ENCODE data around the gene AP1G2.
"Not testable (repeated sequence)": the region's sequence is repeated elsewhere in the genome, so short reads cannot be mapped to it uniquely, and the experiment has no call there.

AP1G2 gene

DNA sequence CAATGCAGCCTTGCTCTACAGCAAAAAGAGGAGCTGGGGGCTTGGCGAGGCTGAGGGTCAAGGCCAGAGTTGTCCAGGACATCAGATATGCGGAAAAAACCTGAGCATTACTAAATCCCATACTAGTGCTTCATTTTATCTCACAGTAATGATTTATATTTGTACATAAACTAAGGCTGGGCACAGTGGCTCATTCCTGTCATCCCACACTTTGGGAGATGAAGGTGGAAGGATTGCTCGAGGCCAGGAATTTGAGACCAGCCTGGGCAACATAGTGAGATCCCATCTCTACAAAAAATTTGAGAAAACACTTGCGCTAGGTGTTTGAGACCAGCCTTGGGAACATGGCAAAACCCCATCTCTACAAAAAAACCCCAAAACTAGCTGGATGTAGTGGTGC, 22.6 kb upstream of the AP1G2 start:
- no peak for DNase-seq

GRCh38 chr14:23589606-23590005, 22.0 kb upstream of the AP1G2 start:
- no peak for DNase-seq

- DNase-seq, result peak; percentile 69
Observed at GRCh38 chr14:23588884-23589598, 21.4 kb upstream of the AP1G2 start.

- DNase-seq, result not testable (repeated sequence)
Observed at GRCh38 chr14:23584527-23585203, 17.1 kb upstream of the AP1G2 start.

- not testable (repeated sequence) for DNase-seq
Observed at GRCh38 chr14:23583761-23584526, 16.4 kb upstream of the AP1G2 start.

DNA sequence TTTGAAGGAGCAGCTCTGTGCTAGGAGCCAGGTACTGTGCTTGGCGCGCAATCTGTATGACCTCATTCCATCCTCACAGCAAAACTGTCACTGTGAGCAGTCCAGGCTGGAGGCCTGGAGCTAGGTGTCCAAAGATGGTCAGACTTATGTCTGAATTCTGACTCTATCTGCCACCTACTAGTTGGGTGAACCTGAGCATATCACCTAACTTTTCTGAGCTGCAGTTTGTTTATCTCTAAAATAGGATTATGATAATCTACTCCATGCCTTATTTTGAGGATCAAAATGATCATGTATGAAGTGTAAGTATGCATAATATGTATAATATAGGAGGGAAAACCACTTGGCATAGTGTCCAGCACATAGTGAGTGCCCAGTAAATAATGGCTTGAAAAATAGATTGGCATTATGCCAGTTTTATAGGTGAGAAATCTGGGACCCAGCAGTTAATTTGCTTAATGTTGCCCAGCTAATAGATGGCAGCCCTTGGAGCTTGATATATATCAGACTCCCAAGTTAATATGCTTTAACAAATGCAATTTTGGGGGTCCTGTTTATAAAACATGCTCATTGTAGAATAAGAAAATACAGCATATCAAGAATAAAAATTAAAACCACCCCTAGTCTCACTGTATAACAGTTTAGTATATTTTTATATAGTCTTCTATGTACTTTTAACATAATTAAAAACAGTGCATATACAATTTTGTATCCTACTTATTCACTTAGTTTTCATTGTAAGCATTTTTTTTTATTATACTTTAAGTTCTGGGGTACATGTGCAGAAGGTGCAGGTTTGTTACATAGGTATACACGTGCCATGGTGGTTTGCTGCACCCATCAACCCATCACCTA, 15.5 kb upstream of the AP1G2 start:
- DNase-seq, result no peak

- no peak for DNase-seq
Observed at GRCh38 chr14:23580948-23581281, 13.3 kb upstream of the AP1G2 start.

DNA sequence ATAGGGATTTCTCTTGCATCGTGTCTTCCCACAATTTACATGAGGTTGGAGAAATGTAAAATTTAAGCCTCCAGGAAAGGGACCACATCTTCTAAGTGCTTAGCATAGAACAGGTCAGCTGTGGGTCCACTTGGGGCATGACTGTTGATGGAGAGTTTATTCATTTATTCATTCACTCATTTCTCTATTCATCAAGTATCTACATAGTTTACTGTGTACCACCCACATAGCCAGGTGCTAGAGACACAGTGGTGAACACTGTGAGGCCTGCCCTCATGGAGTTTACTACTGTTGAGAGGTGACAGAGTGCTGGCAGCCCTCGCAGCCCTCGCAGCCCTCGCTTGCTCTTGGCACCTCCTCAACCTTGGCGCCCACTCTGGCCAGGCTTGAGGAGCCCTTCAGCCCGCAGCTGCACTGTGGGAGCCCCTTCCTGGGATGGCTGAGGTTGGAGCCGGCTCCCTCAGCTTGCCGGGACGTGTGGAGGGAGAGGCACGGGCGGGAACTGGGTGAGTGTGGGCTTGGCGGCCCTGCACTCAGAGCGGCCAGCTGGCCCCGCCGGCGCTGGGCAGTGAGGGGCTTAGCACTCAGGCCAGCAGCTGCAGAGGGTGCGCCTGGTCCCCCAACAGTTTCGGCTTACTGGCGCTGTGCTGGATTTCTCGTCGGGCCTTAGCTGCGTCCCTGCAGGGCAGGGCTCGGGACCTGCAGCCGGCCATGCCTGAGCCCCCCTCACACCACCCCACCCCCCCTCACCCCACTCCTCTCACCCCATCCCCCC, 12.7 kb upstream of the AP1G2 start:
- DNase-seq, result no peak

DNA sequence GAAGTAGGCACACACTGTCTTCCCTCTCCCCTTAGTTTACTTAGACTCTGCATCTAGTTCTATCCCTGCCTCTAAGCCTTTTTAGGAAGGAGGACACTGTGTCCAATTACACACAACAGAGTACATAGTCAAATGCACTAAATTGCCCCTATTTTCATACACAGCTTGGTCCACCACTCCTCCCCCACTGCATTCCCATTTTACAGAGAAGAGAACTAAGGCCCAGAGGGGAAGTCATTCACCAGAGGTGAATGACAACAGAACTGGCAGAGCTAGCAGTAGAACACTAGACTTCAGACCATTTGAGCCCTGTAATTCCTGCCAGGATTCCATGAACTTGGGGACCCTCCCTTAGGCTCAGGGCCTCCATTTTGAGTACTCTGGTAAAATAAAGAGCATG, 12.1 kb upstream of the AP1G2 start:
- DNase-seq, result no peak

DNA sequence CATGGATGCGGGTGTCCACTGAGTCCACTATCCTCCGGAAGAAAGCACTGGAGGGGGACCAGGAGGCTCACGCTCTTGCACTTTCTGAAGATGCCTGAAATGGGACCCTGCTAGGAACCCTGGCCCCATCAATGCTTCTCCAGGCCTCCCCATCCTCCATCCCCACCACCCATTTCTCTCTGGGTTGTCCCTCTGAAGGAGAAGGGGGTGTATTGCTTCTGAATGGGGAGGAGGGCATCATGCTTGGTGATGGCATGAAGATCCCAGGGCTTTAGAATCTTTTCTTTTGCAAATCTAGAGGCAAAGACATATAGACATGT, 11.7 kb upstream of the AP1G2 start:
- DNase-seq, result no peak

- DNase-seq, result no peak
Observed at GRCh38 chr14:23578560-23579310, 11.1 kb upstream of the AP1G2 start, which contains the start of gene JPH4. Gene JPH4 (minus strand): TSS chr14:23578790. CDS start chr14:23577453, 1,337 bp downstream.

DNA sequence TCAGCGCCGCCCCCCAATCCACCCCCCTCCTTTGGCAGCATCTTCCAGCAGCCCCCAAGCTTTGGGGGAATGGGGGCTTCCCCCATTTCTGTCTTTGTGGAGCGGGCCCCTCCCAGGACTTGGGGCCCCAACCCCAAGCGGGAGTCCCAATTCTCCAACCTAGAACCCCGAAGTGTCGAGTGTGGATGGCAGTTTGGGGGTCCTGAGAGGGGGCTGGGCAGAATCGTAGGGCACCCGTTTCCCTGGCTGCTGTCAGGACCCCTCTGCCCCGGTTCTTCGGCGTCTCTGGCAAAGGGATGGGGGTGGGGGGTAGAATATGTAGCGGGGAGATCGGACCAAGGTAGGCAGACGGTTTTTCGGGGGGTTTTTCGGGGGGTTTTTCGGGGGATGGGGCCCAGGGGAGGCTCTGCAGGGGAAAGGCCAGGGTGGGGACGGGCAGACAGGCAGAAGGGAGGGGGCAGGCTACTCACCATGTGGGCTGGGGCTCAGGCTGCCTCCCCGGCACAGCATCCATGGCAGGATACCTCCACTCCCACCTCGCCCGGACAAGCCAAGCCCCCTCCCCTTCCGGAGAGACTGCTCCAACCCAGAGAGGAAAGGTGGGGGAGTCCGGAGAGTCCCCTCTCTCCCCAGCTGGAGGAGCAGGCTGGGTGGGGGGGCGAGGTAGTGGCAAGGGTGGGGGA, 10.3 kb upstream of the AP1G2 start:
- DNase-seq, result no peak

DNA sequence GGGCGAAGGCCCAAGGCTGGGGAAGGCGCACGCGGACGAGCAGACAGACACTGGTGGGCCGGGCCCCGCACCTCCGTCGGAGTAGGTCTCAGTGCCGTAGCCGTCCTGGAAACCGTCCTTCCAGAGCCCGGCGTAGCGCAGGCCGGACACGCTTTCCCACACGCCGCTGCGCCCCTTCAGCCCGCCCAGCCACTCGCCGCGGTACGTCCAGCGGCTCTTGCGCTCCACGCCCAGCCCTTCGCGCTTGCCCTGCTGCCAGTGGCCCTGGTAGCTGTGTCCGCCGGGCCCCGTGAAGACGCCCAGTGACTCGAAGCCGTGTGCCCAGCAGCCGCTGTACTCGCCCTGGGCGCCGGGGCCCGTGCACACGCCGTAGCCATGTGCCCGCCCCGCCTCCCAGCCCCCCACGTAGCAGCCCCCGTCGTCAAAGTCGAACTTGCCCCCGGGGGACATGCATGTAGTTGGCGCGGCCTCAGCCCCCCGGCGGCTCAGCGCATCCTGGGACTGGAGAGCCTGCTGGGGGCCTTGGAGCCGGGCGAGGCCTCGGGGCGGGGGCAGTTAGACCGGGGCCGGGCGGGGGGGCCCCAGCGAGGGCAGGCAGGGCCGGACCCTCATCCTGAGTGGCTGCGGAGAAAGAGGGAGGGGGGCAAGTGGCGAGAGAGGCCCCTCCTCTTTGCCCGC, 9.6 kb upstream of the AP1G2 start:
- DNase-seq, result no peak

DNA sequence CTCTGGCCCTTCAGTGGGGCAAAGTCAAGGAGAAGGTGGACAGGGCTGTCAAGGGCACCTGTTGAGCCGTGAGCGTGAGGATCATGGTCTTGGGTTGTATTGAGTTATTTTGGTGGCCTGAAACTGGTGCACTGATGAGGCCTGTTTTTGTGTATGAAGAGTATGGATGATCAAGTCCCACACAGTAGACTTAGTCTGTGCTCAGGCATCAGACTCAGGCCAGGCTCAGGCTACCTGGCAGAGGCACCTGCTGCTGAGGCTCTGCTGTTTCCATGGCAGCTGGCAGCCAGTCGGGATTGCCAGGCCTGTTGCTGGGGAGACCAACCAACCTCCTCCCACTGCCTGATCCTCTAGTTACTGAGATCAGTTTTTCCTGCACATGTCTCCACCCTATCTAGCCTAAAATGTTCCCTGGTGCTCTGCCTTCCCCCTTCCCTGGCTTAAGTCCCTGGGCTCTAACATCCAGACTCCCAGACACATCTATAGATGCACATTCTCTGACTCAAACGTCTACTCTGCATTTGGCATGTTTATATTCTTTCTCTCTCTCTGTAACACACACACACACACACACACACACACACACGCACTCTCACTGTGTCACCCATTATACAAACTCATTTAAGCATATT, 5.9 kb upstream of the AP1G2 start:
- peak; percentile 10 for DNase-seq

DNA sequence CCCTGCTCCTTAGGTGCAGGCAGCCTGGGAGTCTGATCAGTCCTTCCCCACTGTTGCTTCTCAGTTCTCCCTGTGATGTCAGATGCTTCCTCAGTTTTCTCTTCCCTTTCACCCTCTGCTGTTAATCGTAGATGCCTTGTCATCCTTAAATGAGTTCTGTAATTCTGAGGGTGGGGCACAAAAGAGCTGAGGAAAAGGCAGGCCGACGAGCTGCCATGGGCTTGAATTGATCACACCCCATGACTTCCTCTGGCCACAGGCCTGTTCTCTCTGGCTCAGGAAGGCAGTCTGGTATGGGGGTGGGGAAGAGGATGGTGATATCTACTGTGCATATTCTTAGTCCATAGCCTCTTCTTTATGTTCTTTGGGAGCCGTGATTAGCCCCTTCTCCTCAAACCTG, 5.2 kb upstream of the AP1G2 start:
- DNase-seq, result no peak

DNA sequence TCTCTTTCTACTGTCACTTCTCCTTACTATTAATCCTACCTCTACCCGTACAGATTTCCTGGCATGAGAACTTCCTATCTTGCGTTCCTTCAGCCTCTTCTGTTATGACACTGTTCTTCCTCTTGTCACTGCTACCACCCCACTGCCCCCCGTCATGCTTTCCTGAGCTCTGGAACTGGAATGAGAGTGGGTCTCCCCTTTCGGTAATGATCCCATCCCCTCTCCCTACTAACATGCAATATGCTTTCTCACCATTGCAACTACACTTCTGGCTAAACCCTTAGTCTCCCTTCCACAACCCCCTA, 4.9 kb upstream of the AP1G2 start:
- DNase-seq, result no peak

GRCh38 chr14:23571701-23572523, 4.3 kb upstream of the AP1G2 start:
- DNase-seq, result no peak

- no peak for DNase-seq
Observed at GRCh38 chr14:23570806-23571483, 3.4 kb upstream of the AP1G2 start.

Measured in DMS 273 treated with DMSO at 0.1 percent for 48 hours (cell line).